ENCODE data around the gene DLGAP3.

Gene DLGAP3

DNA sequence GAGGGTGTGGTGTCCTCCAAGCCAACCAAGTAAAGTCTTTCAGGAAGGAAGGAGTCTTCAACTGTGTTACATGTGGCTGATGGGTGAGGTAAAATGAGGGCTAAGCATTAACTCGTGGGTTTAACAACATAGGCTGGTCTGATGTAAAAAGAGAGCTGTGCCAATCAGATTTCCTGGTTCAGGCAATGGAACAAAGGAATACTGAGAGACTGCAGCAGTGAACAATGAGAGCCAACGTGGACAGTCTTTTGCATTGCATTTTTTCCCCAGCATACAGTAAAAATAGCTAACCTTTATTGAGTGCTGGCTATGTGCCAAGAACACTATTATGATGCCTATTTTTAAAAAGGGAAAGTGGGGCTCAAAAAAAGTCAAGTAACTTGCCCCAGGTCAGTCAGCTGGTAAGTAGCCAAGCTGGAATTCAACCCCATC lies 31.1 kb downstream of the DLGAP3 start:
- ATAC-seq = no peak
- TF ChIP-seq PPARA (CRISPR knock-in tag; IDR thresholded peaks at IDR 0.05; ENCODE audit: borderline replicate concordance) (no peak), ZNF8 (CRISPR knock-in tag; IDR thresholded peaks at IDR 0.05) (no peak), ZNF70 (CRISPR knock-in tag; IDR thresholded peaks at IDR 0.05) (no peak), TOX (CRISPR knock-in tag; IDR thresholded peaks at IDR 0.05; ENCODE audit: borderline replicate concordance) (no peak), CSRNP3 (CRISPR knock-in tag; IDR thresholded peaks at IDR 0.05) (no peak), ZFP3 (CRISPR knock-in tag; IDR thresholded peaks at IDR 0.05) (no peak), GLIS3 (CRISPR knock-in tag; IDR thresholded peaks at IDR 0.05) (no peak)

DNA sequence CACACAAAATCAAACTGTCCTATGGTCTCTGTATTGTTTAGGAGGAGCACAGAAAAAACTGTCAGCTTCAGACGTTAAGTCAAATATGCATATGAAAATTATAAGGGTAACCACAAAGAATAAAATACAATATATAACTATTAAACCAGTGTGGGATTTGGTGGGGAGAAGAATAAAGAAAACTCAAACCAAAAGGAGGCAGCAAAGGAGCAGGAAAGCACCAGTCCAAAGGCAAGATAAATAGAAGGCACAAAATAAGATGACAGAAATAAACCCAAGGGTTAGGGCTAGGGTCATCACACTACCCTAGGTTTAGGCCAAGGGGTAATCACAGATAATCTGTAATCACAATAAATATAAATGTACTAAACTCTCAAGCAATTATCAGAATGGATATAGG lies 32.8 kb downstream of the DLGAP3 start:
- no peak for TF ChIP-seq ZC3H10 (CRISPR knock-in tag; IDR thresholded peaks at IDR 0.05)
- TF ChIP-seq ISL1 (CRISPR knock-in tag; IDR thresholded peaks at IDR 0.05) = no peak
- TF ChIP-seq OSR1 (CRISPR knock-in tag; IDR thresholded peaks at IDR 0.05) = no peak
- TF ChIP-seq, protein P1, sequence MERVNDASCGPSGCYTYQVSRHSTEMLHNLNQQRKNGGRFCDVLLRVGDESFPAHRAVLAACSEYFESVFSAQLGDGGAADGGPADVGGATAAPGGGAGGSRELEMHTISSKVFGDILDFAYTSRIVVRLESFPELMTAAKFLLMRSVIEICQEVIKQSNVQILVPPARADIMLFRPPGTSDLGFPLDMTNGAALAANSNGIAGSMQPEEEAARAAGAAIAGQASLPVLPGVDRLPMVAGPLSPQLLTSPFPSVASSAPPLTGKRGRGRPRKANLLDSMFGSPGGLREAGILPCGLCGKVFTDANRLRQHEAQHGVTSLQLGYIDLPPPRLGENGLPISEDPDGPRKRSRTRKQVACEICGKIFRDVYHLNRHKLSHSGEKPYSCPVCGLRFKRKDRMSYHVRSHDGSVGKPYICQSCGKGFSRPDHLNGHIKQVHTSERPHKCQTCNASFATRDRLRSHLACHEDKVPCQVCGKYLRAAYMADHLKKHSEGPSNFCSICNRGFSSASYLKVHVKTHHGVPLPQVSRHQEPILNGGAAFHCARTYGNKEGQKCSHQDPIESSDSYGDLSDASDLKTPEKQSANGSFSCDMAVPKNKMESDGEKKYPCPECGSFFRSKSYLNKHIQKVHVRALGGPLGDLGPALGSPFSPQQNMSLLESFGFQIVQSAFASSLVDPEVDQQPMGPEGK (CRISPR knock-in tag; IDR thresholded peaks at IDR 0.05; ENCODE audit: borderline replicate concordance) = no peak
- TF ChIP-seq BACH2 (CRISPR knock-in tag; IDR thresholded peaks at IDR 0.05; ENCODE audit: borderline replicate concordance) = no peak
- no peak for TF ChIP-seq ZFP30 (CRISPR knock-in tag; IDR thresholded peaks at IDR 0.05)
- TF ChIP-seq POU6F1 (CRISPR knock-in tag; IDR thresholded peaks at IDR 0.05; ENCODE audit: borderline replicate concordance, low read depth) = no peak
- no peak for TF ChIP-seq ZNF8 (CRISPR knock-in tag; IDR thresholded peaks at IDR 0.05)
- ATAC-seq = no peak

DNA sequence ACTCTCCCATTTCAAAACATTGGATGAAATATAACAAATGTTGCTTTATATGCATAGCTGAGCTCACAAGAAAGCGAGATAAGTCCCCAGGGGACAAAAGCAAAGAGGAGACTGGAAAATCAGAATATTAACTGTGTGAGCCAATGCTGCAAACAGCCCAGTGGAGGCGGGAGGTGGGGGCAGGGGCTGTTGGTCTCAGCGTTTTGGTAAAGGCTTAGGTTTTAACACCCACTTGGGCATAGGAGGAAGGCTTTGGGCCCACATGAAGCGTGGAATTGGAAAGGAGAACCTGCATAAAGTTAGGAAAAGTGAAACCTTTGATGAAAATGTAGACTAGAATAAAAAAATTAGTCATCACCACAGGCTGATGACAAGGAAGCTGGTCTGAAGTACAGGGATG lies 39.7 kb downstream of the DLGAP3 start:
- TF ChIP-seq POU6F1 (CRISPR knock-in tag; IDR thresholded peaks at IDR 0.05; ENCODE audit: borderline replicate concordance, low read depth) (no peak), TCF4 (CRISPR knock-in tag; IDR thresholded peaks at IDR 0.05; ENCODE audit: borderline replicate concordance) (no peak), ZFP30 (CRISPR knock-in tag; IDR thresholded peaks at IDR 0.05) (no peak), TOX (CRISPR knock-in tag; IDR thresholded peaks at IDR 0.05; ENCODE audit: borderline replicate concordance) (no peak), RARB (CRISPR knock-in tag; IDR thresholded peaks at IDR 0.05) (no peak), ZNF8 (CRISPR knock-in tag; IDR thresholded peaks at IDR 0.05) (no peak), ZNF565 (CRISPR knock-in tag; conservative IDR thresholded peaks at IDR 0.05; ENCODE audit: low read depth) (no peak), SNAI2 (CRISPR knock-in tag; IDR thresholded peaks at IDR 0.05) (no peak), CSRNP3 (CRISPR knock-in tag; IDR thresholded peaks at IDR 0.05) (no peak), ZC3H10 (CRISPR knock-in tag; IDR thresholded peaks at IDR 0.05) (no peak), ZFP3 (CRISPR knock-in tag; IDR thresholded peaks at IDR 0.05) (no peak), ARNTL (CRISPR knock-in tag; IDR thresholded peaks at IDR 0.05; ENCODE audit: borderline replicate concordance, low read depth) (no peak), CSDC2 (CRISPR knock-in tag; IDR thresholded peaks at IDR 0.05) (no peak), ISL1 (CRISPR knock-in tag; IDR thresholded peaks at IDR 0.05) (no peak), ZNF70 (CRISPR knock-in tag; IDR thresholded peaks at IDR 0.05) (no peak)
- TF ChIP-seq, protein P1 (CRISPR knock-in tag; IDR thresholded peaks at IDR 0.05; ENCODE audit: borderline replicate concordance) = no peak
- TF ChIP-seq, protein P2, sequence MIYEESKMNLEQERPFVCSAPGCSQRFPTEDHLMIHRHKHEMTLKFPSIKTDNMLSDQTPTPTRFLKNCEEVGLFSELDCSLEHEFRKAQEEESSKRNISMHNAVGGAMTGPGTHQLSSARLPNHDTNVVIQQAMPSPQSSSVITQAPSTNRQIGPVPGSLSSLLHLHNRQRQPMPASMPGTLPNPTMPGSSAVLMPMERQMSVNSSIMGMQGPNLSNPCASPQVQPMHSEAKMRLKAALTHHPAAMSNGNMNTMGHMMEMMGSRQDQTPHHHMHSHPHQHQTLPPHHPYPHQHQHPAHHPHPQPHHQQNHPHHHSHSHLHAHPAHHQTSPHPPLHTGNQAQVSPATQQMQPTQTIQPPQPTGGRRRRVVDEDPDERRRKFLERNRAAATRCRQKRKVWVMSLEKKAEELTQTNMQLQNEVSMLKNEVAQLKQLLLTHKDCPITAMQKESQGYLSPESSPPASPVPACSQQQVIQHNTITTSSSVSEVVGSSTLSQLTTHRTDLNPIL (CRISPR knock-in tag; IDR thresholded peaks at IDR 0.05; ENCODE audit: low read depth) = no peak
- no peak for ATAC-seq
